GM23338 (cell line): ENCODE data around the gene LCN12. TPM values are rescaled to one million over a fixed set of nuclear protein-coding genes. Genes with fewer than 3 reads are reported as not detected.

Experiments used
- ATAC-seq: fragments of 200-7000 bp; cut with Tn5 transposase; 3 replicates; pipeline ENCODE4 v1.9.1; 2020
- DNase-seq: peaks from one replicate; pipeline ENCODE4 v3.0.0-alpha.2; 2015; ENCODE audit warnings: low spot score
- H2AFZ ChIP-seq: fragments of 200-600 bp; sonication (generic); 2 replicates; pipeline ENCODE4 v1.8.0; 2016; ENCODE audit warnings: antibody characterized with exemption, mild to moderate bottlenecking, moderate library complexity
- H3F3A ChIP-seq: fragments of 200-600 bp; sonication (generic); replicated peaks from 2 replicates; pipeline ENCODE4 v1.8.0; 2017; ENCODE audit warnings: antibody characterized with exemption, mixed run types, low read depth
- H3K27ac ChIP-seq: fragments of 200-600 bp; sonication (generic); 2 replicates; pipeline ENCODE4 v1.6.1; 2016; ENCODE audit warnings: low read depth
- H3K27me3 ChIP-seq: fragments of 200-600 bp; sonication (generic); 2 replicates; pipeline ENCODE4 v1.8.0; 2016; ENCODE audit warnings: mild to moderate bottlenecking, mixed run types, moderate library complexity; ENCODE audit not compliant: insufficient read depth
- H3K36me3 ChIP-seq: fragments of 200-600 bp; sonication (generic); 2 replicates; pipeline ENCODE4 v1.8.0; 2016; ENCODE audit warnings: mild to moderate bottlenecking; ENCODE audit not compliant: insufficient read depth
- H3K4me1 ChIP-seq: fragments of 200-600 bp; sonication (generic); 2 replicates; pipeline ENCODE4 v1.8.0; 2016; ENCODE audit warnings: mild to moderate bottlenecking, moderate library complexity; ENCODE audit not compliant: insufficient read depth
- H3K4me2 ChIP-seq: fragments of 200-600 bp; sonication (generic); 2 replicates; pipeline ENCODE4 v1.7.1; 2017; ENCODE audit warnings: mixed run types
- H3K4me3 ChIP-seq: fragments of 200-600 bp; sonication (generic); 2 replicates; pipeline ENCODE4 v1.6.1; 2016; ENCODE audit warnings: mixed run types
- H3K79me2 ChIP-seq: fragments of 200-600 bp; sonication (generic); replicated peaks from 2 replicates; pipeline ENCODE4 v1.8.0; 2017; ENCODE audit warnings: mild to moderate bottlenecking; ENCODE audit not compliant: insufficient read depth
- H3K9me2 ChIP-seq: fragments of 200-600 bp; sonication (generic); 2 replicates; pipeline ENCODE4 v1.8.0; 2017; ENCODE audit not compliant: insufficient read depth
- H4K20me1 ChIP-seq: fragments of 200-600 bp; sonication (generic); replicated peaks from 2 replicates; pipeline ENCODE4 v1.8.0; 2017; ENCODE audit warnings: mild to moderate bottlenecking; ENCODE audit not compliant: insufficient read depth
- H3K27ac Mint-ChIP-seq: 2 replicates; pipeline ENCODE4 v1.8.0; 2020; ENCODE audit warnings: inconsistent platforms, mild to moderate bottlenecking, moderate library complexity, mixed read lengths
- H3K27me3 Mint-ChIP-seq: 3 replicates; pipeline ENCODE4 v1.8.0; 2022; ENCODE audit warnings: low read depth, mild to moderate bottlenecking, moderate library complexity, mixed read lengths, inconsistent platforms; ENCODE audit not compliant: insufficient read depth, poor library complexity
- H3K36me3 Mint-ChIP-seq: 3 replicates; pipeline ENCODE4 v1.8.0; 2021; ENCODE audit warnings: low read depth, mild to moderate bottlenecking, inconsistent platforms, moderate library complexity, mixed read lengths
- H3K4me1 Mint-ChIP-seq: 3 replicates; pipeline ENCODE4 v1.8.0; 2020; ENCODE audit warnings: mild to moderate bottlenecking, inconsistent platforms, mixed read lengths
- H3K4me3 Mint-ChIP-seq: 3 replicates; pipeline ENCODE4 v1.8.0; 2021; ENCODE audit warnings: moderate library complexity, mild to moderate bottlenecking, inconsistent platforms, mixed read lengths
- H3K9me3 Mint-ChIP-seq: 3 replicates; pipeline ENCODE4 v1.8.0; 2020; ENCODE audit warnings: moderate library complexity, mild to moderate bottlenecking, inconsistent platforms, mixed read lengths
- CREB1 ChIP-seq: fragments of 250-450 bp; sonication (Bioruptor Pico); IDR thresholded peaks from 2 replicates; pipeline ENCODE4 v1.5.0; 2020; ENCODE audit warnings: low read depth, mild to moderate bottlenecking, moderate library complexity
- ETS1 ChIP-seq: IDR thresholded peaks from 2 replicates; pipeline ENCODE4 v1.6.1; 2016; ENCODE audit warnings: antibody characterized with exemption
- EZH2 ChIP-seq: fragments of 200-600 bp; sonication (generic); IDR thresholded peaks from one replicate; pipeline ENCODE4 v1.8.0; 2017; ENCODE audit warnings: antibody characterized with exemption, mild to moderate bottlenecking, low read depth; ENCODE audit not compliant: unreplicated experiment
- EZH2phosphoT487 ChIP-seq: fragments of 200-600 bp; sonication (generic); IDR thresholded peaks from one replicate; pipeline ENCODE4 v1.8.1; 2018; ENCODE audit warnings: antibody characterized with exemption; ENCODE audit not compliant: unreplicated experiment
- JUNB ChIP-seq: IDR thresholded peaks from one replicate; pipeline ENCODE4 v1.6.1; 2016; ENCODE audit warnings: antibody characterized with exemption; ENCODE audit not compliant: unreplicated experiment
- NANOG ChIP-seq: IDR thresholded peaks from 2 replicates; pipeline ENCODE4 v1.6.1; 2016; ENCODE audit warnings: antibody characterized with exemption, borderline replicate concordance
- POLR2AphosphoS5 ChIP-seq: IDR thresholded peaks from 2 replicates; pipeline ENCODE4 v1.6.1; 2016; ENCODE audit warnings: antibody characterized with exemption, low read depth
- STAT1 ChIP-seq: IDR thresholded peaks from one replicate; pipeline ENCODE4 v1.6.1; 2016; ENCODE audit warnings: antibody characterized with exemption; ENCODE audit not compliant: unreplicated experiment
- ZNF331 ChIP-seq: fragments of 250-450 bp; sonication (Bioruptor Pico); IDR thresholded peaks from 2 replicates; pipeline ENCODE4 v1.5.0; 2020; ENCODE audit warnings: low read depth, mild to moderate bottlenecking, moderate library complexity
- ZNF462 ChIP-seq: fragments of 250-450 bp; sonication (Bioruptor Pico); IDR thresholded peaks from 2 replicates; pipeline ENCODE4 v1.5.0; 2020; ENCODE audit warnings: mild to moderate bottlenecking, moderate library complexity
- polyA plus RNA-seq: library from polyadenylated mRNA; unstranded; fragments of >200 nt; fragmentation: Nextera tagmentation; extraction: Ambion mirVana; gene quantifications from 2 replicates; pipeline ENCODE4 v1.2.1, GENCODE V29; 2016
- total RNA-seq: library from RNA; depleted of rRNA; stranded (reverse); fragments of >200 nt; shearing (Covaris generic); gene quantifications from 2 replicates; pipeline ENCODE4 v1.2.3, GENCODE V29; 2014

LCN12 gene
- total and polyA plus RNA-seq, 2 experiments from 2014 or later: 0.39 to 0.69 TPM

- no peak for TF ChIP-seq ZNF462 (CRISPR knock-in tag)
Measured at GRCh38 chr9:136926154-136926704, 25.8 kb upstream of the LCN12 start (continued).

GRCh38 chr9:136926749-136927148, 25.3 kb upstream of the LCN12 start:
- H3K4me1 Mint-ChIP-seq: no peaks in the 10 kb centered on the region
- Histone ChIP-seq H3K4me2 (no peak overlapping the region), H3K4me3 (no peak overlapping the region), H3K27me3 (no peaks in the 10 kb centered on the region), H3K27ac (no peak overlapping the region), H2AFZ (no peak overlapping the region), H3K9me2 (no peaks in the 10 kb centered on the region), H3K79me2 (0 out of 2 replicates have a peak, but pooled peaks cover 4% of the 10 kb centered on the region), H3K4me1 (no peaks in the 10 kb centered on the region), H3K36me3 (peaks cover 3% of the 10 kb centered on the region; the same call in 1 of the 2 replicates), H3F3A (0 out of 2 replicates have a peak, but pooled peaks cover 5% of the 10 kb centered on the region), H4K20me1 (0 out of 2 replicates have a peak, but pooled peaks cover 3% of the 10 kb centered on the region)
- no peaks in the 10 kb centered on the region; the same call in 2 of the 3 replicates for H3K9me3 Mint-ChIP-seq
- H3K4me3 Mint-ChIP-seq: no peak overlapping the region; the same call in 2 of the 3 replicates
- ATAC-seq: no peak
- no peak for DNase-seq
- peaks cover 46% of the 10 kb centered on the region for H3K36me3 Mint-ChIP-seq
- H3K27me3 Mint-ChIP-seq: peaks cover 5% of the 10 kb centered on the region
- no peak overlapping the region for H3K27ac Mint-ChIP-seq
- TF ChIP-seq EZH2 (no peak), ETS1 (no peak), JUNB (no peak), NANOG (no peak), CREB1 (CRISPR knock-in tag) (no peak), STAT1 (no peak), POLR2AphosphoS5 (no peak), ZNF331 (CRISPR knock-in tag) (no peak), EZH2phosphoT487 (no peak)
